HepG2 (cell line): ENCODE data around the gene KCTD18. TPM values are rescaled to one million over a fixed set of nuclear protein-coding genes. Genes with fewer than 3 reads are reported as not detected.

Experiments used
- CBX2 ChIP-seq, 2 experiments: fragments of 200-600 bp in 1 of 2; sonication (generic); formaldehyde crosslinking in 1 of 2; IDR thresholded peaks; 2 replicates each; pipeline versions ENCODE4 v1.7.0 to v1.8.1; 2018 to 2022; ENCODE audit warnings: low read depth in 2 of 2, low read length in 1 of 2, mild to moderate bottlenecking in 1 of 2, missing genetic modification reagents in 1 of 2
- ERF ChIP-seq: IDR thresholded peaks from 2 replicates; pipeline ENCODE4 v1.6.1; 2018; ENCODE audit warnings: missing biosample characterization, missing genetic modification reagents
- HDAC2 ChIP-seq: sonication (generic); formaldehyde crosslinking; IDR thresholded peaks from 2 replicates; pipeline ENCODE4 v1.4.0; 2020; ENCODE audit warnings: missing genetic modification reagents
- KAT2B ChIP-seq: fragments of 150-350 bp; IDR thresholded peaks from 2 replicates; pipeline ENCODE4 v1.6.1; 2014; ENCODE audit warnings: low read depth, low read length, borderline replicate concordance
- KLF15 ChIP-seq: sonication (generic); formaldehyde crosslinking; IDR thresholded peaks from 2 replicates; pipeline ENCODE4 v1.8.1; 2023; ENCODE audit warnings: borderline replicate concordance, mild to moderate bottlenecking, inconsistent platforms, missing genetic modification reagents, mixed read lengths
- MAZ ChIP-seq, 2 experiments: sonication (generic) in 1 of 2; formaldehyde crosslinking in 1 of 2; IDR thresholded peaks; 2 replicates each; pipeline versions ENCODE4 v1.5.0 to v1.6.1; 2012 to 2020; ENCODE audit warnings: low read depth in 2 of 2, mild to moderate bottlenecking in 2 of 2, borderline replicate concordance in 1 of 2, improper control_type of control experiment in 1 of 2, low read length in 1 of 2, missing genetic modification reagents in 1 of 2, moderate library complexity in 1 of 2
- NCOA2 ChIP-seq: sonication (generic); formaldehyde crosslinking; IDR thresholded peaks from 2 replicates; pipeline ENCODE4 v1.8.0; 2022; ENCODE audit warnings: inconsistent platforms
- POLR2A ChIP-seq, 2 experiments: IDR thresholded peaks; 2 replicates each; pipeline ENCODE4 v1.6.1; 2011; ENCODE audit warnings: low read depth in 2 of 2, low read length in 2 of 2, mild to moderate bottlenecking in 1 of 2, moderate library complexity in 1 of 2; ENCODE audit not compliant: insufficient read depth in 1 of 2
- RBM39 ChIP-seq: fragments of 200-400 bp; formaldehyde crosslinking; IDR thresholded peaks from one replicate; pipeline ENCODE4 v1.6.1; 2018; ENCODE audit warnings: antibody characterized with exemption, mild to moderate bottlenecking, low read depth, low read length; ENCODE audit not compliant: poor library complexity, severe bottlenecking
- SP4 ChIP-seq: sonication (generic); formaldehyde crosslinking; IDR thresholded peaks from 2 replicates; pipeline ENCODE4 v1.8.1; 2023; ENCODE audit warnings: mild to moderate bottlenecking, missing genetic modification reagents
- ZNF180 ChIP-seq: sonication (generic); formaldehyde crosslinking; IDR thresholded peaks from 2 replicates; pipeline ENCODE4 v1.4.0; 2020; ENCODE audit warnings: low read depth, missing genetic modification reagents, borderline replicate concordance
- ZNF768 ChIP-seq: sonication (generic); formaldehyde crosslinking; IDR thresholded peaks from 2 replicates; pipeline ENCODE4 v1.4.0; 2020; ENCODE audit warnings: missing genetic modification reagents
- ZNF775 ChIP-seq: sonication (generic); formaldehyde crosslinking; IDR thresholded peaks from 2 replicates; pipeline ENCODE4 v1.4.0; 2020; ENCODE audit warnings: missing genetic modification reagents, mild to moderate bottlenecking, moderate library complexity, borderline replicate concordance
- ZNF839 ChIP-seq: sonication (generic); formaldehyde crosslinking; IDR thresholded peaks from 2 replicates; pipeline ENCODE4 v1.4.0; 2020; ENCODE audit warnings: missing genetic modification reagents, mild to moderate bottlenecking, borderline replicate concordance
- ZNF891 ChIP-seq: sonication (generic); formaldehyde crosslinking; IDR thresholded peaks from 2 replicates; pipeline ENCODE4 v1.5.0; 2020; ENCODE audit warnings: mild to moderate bottlenecking, missing genetic modification reagents
- polyA plus RNA-seq, 8 experiments: library from polyadenylated mRNA; depleted of rRNA in 3 of 8; stranded (reverse) in 7 of 8; unstranded in 1 of 8; fragments of >200 nt; fragmentation: Illumina TruSeq in 4 of 8; extraction: Trizol in 4 of 8; gene quantifications; 2 replicates each; pipeline versions ENCODE4 v1.2.1 to v1.2.3, GENCODE V29; 2011 to 2016; ENCODE audit warnings: low read depth in 4 of 8, missing spikeins in 1 of 8, mixed read lengths in 1 of 8; ENCODE audit not compliant: insufficient read depth in 1 of 8
- total RNA-seq, 5 experiments: library from RNA; depleted of rRNA; stranded (reverse); fragments of >200 nt; fragmentation: Illumina TruSeq; extraction: Trizol; gene quantifications; 2 replicates each; pipeline ENCODE4 v1.2.3, GENCODE V29; 2016; ENCODE audit warnings: low read depth in 1 of 5
- TF ChIP-seq, protein P1 (sequence below): sonication (generic); formaldehyde crosslinking; IDR thresholded peaks from 2 replicates; pipeline ENCODE4 v1.4.0; 2020; ENCODE audit warnings: missing genetic modification reagents
- TF ChIP-seq, protein P2 (sequence below): IDR thresholded peaks from 2 replicates; pipeline ENCODE4 v1.6.1; 2016; ENCODE audit warnings: missing biosample characterization, missing genetic modification reagents, low read depth
- TF ChIP-seq, protein P3 (sequence below), 2 experiments: IDR thresholded peaks; 2 replicates each; pipeline ENCODE4 v1.6.1; 2011 to 2012; ENCODE audit warnings: low read length in 2 of 2, borderline replicate concordance in 1 of 2, low read depth in 1 of 2, mild to moderate bottlenecking in 1 of 2, moderate library complexity in 1 of 2
- TF ChIP-seq, protein P4 (sequence below): IDR thresholded peaks from 2 replicates; pipeline ENCODE4 v1.6.1; 2012; ENCODE audit warnings: inconsistent platforms
- TF ChIP-seq, protein P5 (sequence below): sonication (generic); formaldehyde crosslinking; IDR thresholded peaks from 2 replicates; pipeline ENCODE4 v1.5.0; 2020; ENCODE audit warnings: missing genetic modification reagents

Gene KCTD18
- total and polyA plus RNA-seq, 2 of the 13 experiments (the other 11 are each of a cell fraction or from before 2014, with no cell fraction given), result 2.2 to 7.1 TPM

DNA sequence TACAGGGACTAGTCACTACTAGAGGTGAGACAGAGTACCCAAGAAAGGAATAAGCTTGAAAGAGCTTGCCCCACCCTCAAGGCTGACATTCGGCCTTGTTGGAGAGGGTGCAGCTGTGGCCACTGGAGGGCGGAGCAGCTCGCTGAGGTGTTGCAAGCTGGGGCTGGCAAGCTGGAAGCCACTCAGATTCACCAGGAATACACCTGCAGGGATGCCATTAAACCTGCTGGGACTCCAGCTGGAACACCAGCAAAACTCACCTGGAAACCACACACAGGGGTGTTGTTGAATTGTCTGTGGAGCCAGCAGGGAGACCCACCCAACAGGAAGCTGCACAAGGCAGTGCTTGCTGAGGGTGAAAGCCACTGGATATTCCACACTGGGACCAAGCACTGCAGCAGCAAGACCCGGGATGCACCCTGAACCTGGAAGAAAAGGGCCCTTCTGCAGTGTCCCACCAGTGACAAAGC, 26.1 kb downstream of the KCTD18 start (continued):
- TF ChIP-seq, protein P1, sequence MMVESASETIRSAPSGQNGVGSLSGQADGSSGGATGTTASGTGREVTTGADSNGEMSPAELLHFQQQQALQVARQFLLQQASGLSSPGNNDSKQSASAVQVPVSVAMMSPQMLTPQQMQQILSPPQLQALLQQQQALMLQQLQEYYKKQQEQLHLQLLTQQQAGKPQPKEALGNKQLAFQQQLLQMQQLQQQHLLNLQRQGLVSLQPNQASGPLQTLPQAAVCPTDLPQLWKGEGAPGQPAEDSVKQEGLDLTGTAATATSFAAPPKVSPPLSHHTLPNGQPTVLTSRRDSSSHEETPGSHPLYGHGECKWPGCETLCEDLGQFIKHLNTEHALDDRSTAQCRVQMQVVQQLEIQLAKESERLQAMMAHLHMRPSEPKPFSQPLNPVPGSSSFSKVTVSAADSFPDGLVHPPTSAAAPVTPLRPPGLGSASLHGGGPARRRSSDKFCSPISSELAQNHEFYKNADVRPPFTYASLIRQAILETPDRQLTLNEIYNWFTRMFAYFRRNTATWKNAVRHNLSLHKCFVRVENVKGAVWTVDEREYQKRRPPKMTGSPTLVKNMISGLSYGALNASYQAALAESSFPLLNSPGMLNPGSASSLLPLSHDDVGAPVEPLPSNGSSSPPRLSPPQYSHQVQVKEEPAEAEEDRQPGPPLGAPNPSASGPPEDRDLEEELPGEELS (CRISPR knock-in tag), result no peak
- TF ChIP-seq ERF (no peak), ZNF839 (no peak), KAT2B (no peak), HDAC2 (peak; percentile 42; the same call in 1 of the 2 replicates), CBX2 (IDR thresholded peaks at IDR 0.05; ENCODE audit: low read depth, low read length) (no peak), CBX2 (CRISPR knock-in tag; IDR thresholded peaks at IDR 0.05; ENCODE audit: low read depth) (no peak), POLR2A (IDR thresholded peaks at IDR 0.05; ENCODE audit: insufficient read depth in 1 of 2, low read depth in 2 of 2, low read length in 2 of 2) (peak in 1 of 2 experiments; percentile 45; a peak in 2 of 4 replicates), MAZ (IDR thresholded peaks at IDR 0.05; ENCODE audit: borderline replicate concordance, low read depth, low read length) (no peak), MAZ (CRISPR knock-in tag; IDR thresholded peaks at IDR 0.05; ENCODE audit: low read depth) (no peak), KLF15 (CRISPR knock-in tag) (no peak), ZNF891 (CRISPR knock-in tag) (0 out of 2 replicates have a peak, but pooled peaks have one; percentile 49), NCOA2 (0 out of 2 replicates have a peak, but pooled peaks have one; percentile 12), ZNF180 (CRISPR knock-in tag) (no peak), RBM39 (no peak), ZNF768 (CRISPR knock-in tag) (no peak), ZNF775 (CRISPR knock-in tag) (no peak), SP4 (CRISPR knock-in tag) (no peak; the same call in 1 of the 2 replicates)
- TF ChIP-seq, protein P2, sequence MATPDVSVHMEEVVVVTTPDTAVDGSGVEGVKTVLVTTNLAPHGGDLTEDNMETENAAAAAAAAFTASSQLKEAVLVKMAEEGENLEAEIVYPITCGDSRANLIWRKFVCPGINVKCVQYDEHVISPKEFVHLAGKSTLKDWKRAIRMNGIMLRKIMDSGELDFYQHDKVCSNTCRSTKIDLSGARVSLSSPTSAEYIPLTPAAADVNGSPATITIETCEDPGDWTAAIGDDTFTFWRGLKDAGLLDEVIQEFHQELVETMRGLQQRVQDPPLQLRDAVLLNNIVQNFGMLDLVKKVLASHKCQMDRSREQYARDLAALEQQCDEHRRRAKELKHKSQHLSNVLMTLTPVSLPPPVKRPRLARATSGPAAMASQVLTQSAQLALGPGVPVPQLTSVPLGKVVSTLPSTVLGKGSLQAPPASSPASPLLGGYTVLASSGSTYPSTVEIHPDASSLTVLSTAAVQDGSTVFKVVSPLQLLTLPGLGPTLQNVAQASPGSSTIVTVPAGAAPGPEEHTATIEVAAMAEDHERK (CRISPR knock-in tag), result no peak
- TF ChIP-seq, protein P3, sequence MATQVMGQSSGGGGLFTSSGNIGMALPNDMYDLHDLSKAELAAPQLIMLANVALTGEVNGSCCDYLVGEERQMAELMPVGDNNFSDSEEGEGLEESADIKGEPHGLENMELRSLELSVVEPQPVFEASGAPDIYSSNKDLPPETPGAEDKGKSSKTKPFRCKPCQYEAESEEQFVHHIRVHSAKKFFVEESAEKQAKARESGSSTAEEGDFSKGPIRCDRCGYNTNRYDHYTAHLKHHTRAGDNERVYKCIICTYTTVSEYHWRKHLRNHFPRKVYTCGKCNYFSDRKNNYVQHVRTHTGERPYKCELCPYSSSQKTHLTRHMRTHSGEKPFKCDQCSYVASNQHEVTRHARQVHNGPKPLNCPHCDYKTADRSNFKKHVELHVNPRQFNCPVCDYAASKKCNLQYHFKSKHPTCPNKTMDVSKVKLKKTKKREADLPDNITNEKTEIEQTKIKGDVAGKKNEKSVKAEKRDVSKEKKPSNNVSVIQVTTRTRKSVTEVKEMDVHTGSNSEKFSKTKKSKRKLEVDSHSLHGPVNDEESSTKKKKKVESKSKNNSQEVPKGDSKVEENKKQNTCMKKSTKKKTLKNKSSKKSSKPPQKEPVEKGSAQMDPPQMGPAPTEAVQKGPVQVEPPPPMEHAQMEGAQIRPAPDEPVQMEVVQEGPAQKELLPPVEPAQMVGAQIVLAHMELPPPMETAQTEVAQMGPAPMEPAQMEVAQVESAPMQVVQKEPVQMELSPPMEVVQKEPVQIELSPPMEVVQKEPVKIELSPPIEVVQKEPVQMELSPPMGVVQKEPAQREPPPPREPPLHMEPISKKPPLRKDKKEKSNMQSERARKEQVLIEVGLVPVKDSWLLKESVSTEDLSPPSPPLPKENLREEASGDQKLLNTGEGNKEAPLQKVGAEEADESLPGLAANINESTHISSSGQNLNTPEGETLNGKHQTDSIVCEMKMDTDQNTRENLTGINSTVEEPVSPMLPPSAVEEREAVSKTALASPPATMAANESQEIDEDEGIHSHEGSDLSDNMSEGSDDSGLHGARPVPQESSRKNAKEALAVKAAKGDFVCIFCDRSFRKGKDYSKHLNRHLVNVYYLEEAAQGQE (IDR thresholded peaks at IDR 0.05; ENCODE audit: borderline replicate concordance in 1 of 2, low read depth in 1 of 2, low read length in 2 of 2), result no peak
- TF ChIP-seq, protein P4, sequence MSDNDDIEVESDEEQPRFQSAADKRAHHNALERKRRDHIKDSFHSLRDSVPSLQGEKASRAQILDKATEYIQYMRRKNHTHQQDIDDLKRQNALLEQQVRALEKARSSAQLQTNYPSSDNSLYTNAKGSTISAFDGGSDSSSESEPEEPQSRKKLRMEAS, result peak; percentile 34; the same call in 1 of the 2 replicates
- TF ChIP-seq, protein P5, sequence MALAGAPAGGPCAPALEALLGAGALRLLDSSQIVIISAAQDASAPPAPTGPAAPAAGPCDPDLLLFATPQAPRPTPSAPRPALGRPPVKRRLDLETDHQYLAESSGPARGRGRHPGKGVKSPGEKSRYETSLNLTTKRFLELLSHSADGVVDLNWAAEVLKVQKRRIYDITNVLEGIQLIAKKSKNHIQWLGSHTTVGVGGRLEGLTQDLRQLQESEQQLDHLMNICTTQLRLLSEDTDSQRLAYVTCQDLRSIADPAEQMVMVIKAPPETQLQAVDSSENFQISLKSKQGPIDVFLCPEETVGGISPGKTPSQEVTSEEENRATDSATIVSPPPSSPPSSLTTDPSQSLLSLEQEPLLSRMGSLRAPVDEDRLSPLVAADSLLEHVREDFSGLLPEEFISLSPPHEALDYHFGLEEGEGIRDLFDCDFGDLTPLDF (CRISPR knock-in tag), result no peak
